CD4-positive, alpha-beta memory T cell (primary cell): Measurements from ENCODE around the gene ANKRD33B. TPM values are rescaled to one million over a fixed set of nuclear protein-coding genes. Genes with fewer than 3 reads are reported as not detected.
A peak's percentile ranks its signal among the peaks of the same experiment; 100 is the strongest.

ENCODE experiments used
- CTCF ChIA-PET: fragments of 350-600 bp; sonication (Branson Sonifier 250); formaldehyde crosslinking; loops from one replicate; lab custom pipeline; 2021; ENCODE audit warnings: inconsistent platforms; ENCODE audit not compliant: partially characterized antibody; lab: Charles Lee
- POLR2A ChIA-PET: fragments of 350-600 bp; sonication (Branson Sonifier 250); formaldehyde crosslinking; loops from one replicate; lab custom pipeline; 2021; ENCODE audit not compliant: partially characterized antibody; lab: Charles Lee
- DNase-seq, 5 donors: peaks; one replicate each; pipeline versions ENCODE4 v3.0.0 to v3.0.0-alpha.2; 2020 to 2022; ENCODE audit warnings: mixed read lengths in 1 of 5
- H3K27ac ChIP-seq: one replicate; pipeline ENCODE4 v1.7.0; 2013; ENCODE audit warnings: low read depth, low read length
- H3K27me3 ChIP-seq: 2 replicates; pipeline ENCODE4 v1.7.0; 2013; ENCODE audit warnings: mild to moderate bottlenecking, low read length, moderate library complexity; ENCODE audit not compliant: insufficient read depth
- H3K36me3 ChIP-seq: 2 replicates; pipeline ENCODE4 v1.7.0; 2013; ENCODE audit warnings: mild to moderate bottlenecking, low read length, moderate library complexity; ENCODE audit not compliant: insufficient read depth
- H3K4me1 ChIP-seq: 2 replicates; pipeline ENCODE4 v1.7.0; 2013; ENCODE audit warnings: mild to moderate bottlenecking, low read length, moderate library complexity; ENCODE audit not compliant: insufficient read depth
- H3K4me3 ChIP-seq, 2 donors: one replicate each; pipeline ENCODE4 v1.7.0; 2013; ENCODE audit warnings: low read length in 2 of 2, mild to moderate bottlenecking in 1 of 2
- H3K9me3 ChIP-seq, 2 donors: one replicate each; pipeline ENCODE4 v1.7.0; 2013; ENCODE audit warnings: low read length in 2 of 2, control low read depth in 1 of 2; ENCODE audit not compliant: control insufficient read depth in 1 of 2
- H3K27ac Mint-ChIP-seq, 7 donors: one replicate each; pipeline ENCODE4 v1.8.0; 2020 to 2021; ENCODE audit warnings: mixed read lengths in 7 of 7, mild to moderate bottlenecking in 6 of 7, inconsistent platforms in 3 of 7, moderate library complexity in 3 of 7
- H3K27me3 Mint-ChIP-seq, 2 donors: one replicate each; pipeline ENCODE4 v1.8.0; 2020 to 2021; ENCODE audit warnings: mixed read lengths in 2 of 2
- H3K36me3 Mint-ChIP-seq, 2 donors: one replicate each; pipeline ENCODE4 v1.8.0; 2020 to 2021; ENCODE audit warnings: mixed read lengths in 2 of 2, inconsistent platforms in 1 of 2, mild to moderate bottlenecking in 1 of 2
- H3K4me1 Mint-ChIP-seq, 4 donors: one replicate each; pipeline ENCODE4 v1.8.0; 2020 to 2021; ENCODE audit warnings: mixed read lengths in 4 of 4, mild to moderate bottlenecking in 1 of 4
- H3K4me3 Mint-ChIP-seq, 8 donors: one replicate each; pipeline ENCODE4 v1.8.0; 2020 to 2021; ENCODE audit warnings: mixed read lengths in 8 of 8, mild to moderate bottlenecking in 7 of 8, moderate library complexity in 6 of 8, inconsistent platforms in 3 of 8
- H3K9me3 Mint-ChIP-seq, 8 donors: one replicate each; pipeline ENCODE4 v1.8.0; 2020 to 2021; ENCODE audit warnings: mixed read lengths in 8 of 8, mild to moderate bottlenecking in 5 of 8, inconsistent platforms in 3 of 8, moderate library complexity in 1 of 8
- intact Hi-C: fragments of 100-400 bp; cut with micrococcal nuclease; formaldehyde crosslinking; loops from one replicate; pipeline ENCODE4 v1.15.1; 2023
- polyA plus RNA-seq, 2 donors: library from polyadenylated mRNA; unstranded; fragments of 300-500 nt; fragmentation: Illumina TruSeq; gene quantifications; one replicate each; pipeline ENCODE4 v1.2.3, GENCODE V29; 2021
- total RNA-seq, 2 experiments: library from RNA; stranded (reverse); gene quantifications; one replicate each; pipeline ENCODE4 v1.2.3, GENCODE V29; 2021

The ANKRD33B gene
- total and polyA plus RNA-seq, 4 experiments from 2014 or later: 0.05 to 2.3 (median 1.2) TPM

- H3K4me1 Mint-ChIP-seq: peaks cover 8 to 18% (median 14%) of the 10 kb centered on the region in 4 donors
- H3K27me3 Mint-ChIP-seq: peaks cover 12 to 24% of the 10 kb centered on the region in 2 donors
- no peak for DNase-seq
- ChIA-PET POLR2A (no interaction called here), CTCF (no interaction called here)
- H3K36me3 Mint-ChIP-seq: no peaks in the 10 kb centered on the region
- no peaks in the 10 kb centered on the region for H3K9me3 Mint-ChIP-seq
- Histone ChIP-seq H3K4me3 (no peak overlapping the region), H3K27me3 (no peaks in the 10 kb centered on the region), H3K36me3 (no peaks in the 10 kb centered on the region), H3K27ac (no peak overlapping the region), H3K4me1 (peaks cover 17% of the 10 kb centered on the region), H3K9me3 (no peaks in the 10 kb centered on the region)
- H3K27ac Mint-ChIP-seq: peak overlapping the region in 2 of 7 donors; percentile 49 to 87
- peak overlapping the region in 4 of 8 donors; percentile 36 to 85 (median 74) for H3K4me3 Mint-ChIP-seq
- intact Hi-C loops: no loop called here
Observed at GRCh38 chr5:10537624-10538023, 26.2 kb upstream of the ANKRD33B start.

GRCh38 chr5:10538103-10538788, 25.6 kb upstream of the ANKRD33B start:
- H3K27ac ChIP-seq: no peak overlapping the region
- Mint-ChIP-seq H3K27me3 (peaks cover 10 to 21% of the 10 kb centered on the region in 2 donors), H3K4me3 (peak overlapping the region in 1 of 8 donors; percentile 21), H3K36me3 (no peaks in the 10 kb centered on the region), H3K27ac (peak overlapping the region in 2 of 7 donors; percentile 9 to 13), H3K4me1 (peaks cover 6 to 13% (median 12%) of the 10 kb centered on the region in 4 donors), H3K9me3 (no peaks in the 10 kb centered on the region)
- no peak for DNase-seq
- peaks cover 17% of the 10 kb centered on the region for H3K4me1 ChIP-seq
- no peaks in the 10 kb centered on the region for H3K27me3 ChIP-seq
- H3K36me3 ChIP-seq: no peaks in the 10 kb centered on the region
- ChIA-PET POLR2A (no interaction called here), CTCF (no interaction called here)
- H3K9me3 ChIP-seq: no peaks in the 10 kb centered on the region
- no peak overlapping the region for H3K4me3 ChIP-seq
- intact Hi-C loops: no loop called here

GRCh38 chr5:10538789-10539686, 24.8 kb upstream of the ANKRD33B start:
- Mint-ChIP-seq H3K36me3 (no peaks in the 10 kb centered on the region), H3K27me3 (peaks cover 13 to 21% of the 10 kb centered on the region in 2 donors), H3K27ac (no peak overlapping the region), H3K4me1 (peaks cover 6 to 13% (median 12%) of the 10 kb centered on the region in 4 donors), H3K9me3 (no peaks in the 10 kb centered on the region), H3K4me3 (peak overlapping the region in 1 of 8 donors; percentile 21)
- ChIA-PET POLR2A (no interaction called here), CTCF (no interaction called here)
- H3K27me3 ChIP-seq: no peaks in the 10 kb centered on the region
- no peak overlapping the region for H3K4me3 ChIP-seq
- H3K4me1 ChIP-seq: peaks cover 17% of the 10 kb centered on the region
- H3K27ac ChIP-seq: no peak overlapping the region
- H3K36me3 ChIP-seq: no peaks in the 10 kb centered on the region
- DNase-seq: no peak
- intact Hi-C loops: no loop called here
- no peaks in the 10 kb centered on the region for H3K9me3 ChIP-seq

GRCh38 chr5:10539687-10539998, 24.2 kb upstream of the ANKRD33B start:
- ChIA-PET POLR2A (no interaction called here), CTCF (no interaction called here)
- H3K36me3 Mint-ChIP-seq: no peaks in the 10 kb centered on the region
- no peaks in the 10 kb centered on the region for H3K9me3 Mint-ChIP-seq
- no peaks in the 10 kb centered on the region for H3K9me3 ChIP-seq
- peaks cover 17% of the 10 kb centered on the region for H3K4me1 ChIP-seq
- no peak overlapping the region for H3K27ac Mint-ChIP-seq
- H3K4me3 Mint-ChIP-seq: no peak overlapping the region
- H3K27me3 ChIP-seq: no peaks in the 10 kb centered on the region
- no peak for DNase-seq
- H3K36me3 ChIP-seq: no peaks in the 10 kb centered on the region
- H3K4me3 ChIP-seq: no peak overlapping the region
- H3K27ac ChIP-seq: no peak overlapping the region
- intact Hi-C loops: no loop called here
- H3K27me3 Mint-ChIP-seq: peaks cover 11 to 17% of the 10 kb centered on the region in 2 donors
- peaks cover 6 to 13% (median 10%) of the 10 kb centered on the region in 4 donors for H3K4me1 Mint-ChIP-seq

GRCh38 chr5:10540036-10540544, 23.8 kb upstream of the ANKRD33B start:
- peaks cover 17% of the 10 kb centered on the region for H3K4me1 ChIP-seq
- H3K27ac ChIP-seq: no peak overlapping the region
- H3K4me3 ChIP-seq: no peak overlapping the region
- intact Hi-C loops: no loop called here
- no peaks in the 10 kb centered on the region for H3K36me3 Mint-ChIP-seq
- ChIA-PET POLR2A (no interaction called here), CTCF (no interaction called here)
- peaks cover 6 to 13% (median 10%) of the 10 kb centered on the region in 4 donors for H3K4me1 Mint-ChIP-seq
- no peaks in the 10 kb centered on the region for H3K36me3 ChIP-seq
- H3K27ac Mint-ChIP-seq: no peak overlapping the region
- H3K9me3 Mint-ChIP-seq: no peaks in the 10 kb centered on the region
- no peaks in the 10 kb centered on the region for H3K27me3 ChIP-seq
- no peak overlapping the region for H3K4me3 Mint-ChIP-seq
- peaks cover 11 to 17% of the 10 kb centered on the region in 2 donors for H3K27me3 Mint-ChIP-seq
- H3K9me3 ChIP-seq: no peaks in the 10 kb centered on the region
- no peak for DNase-seq

GRCh38 chr5:10540951-10541646, 22.8 kb upstream of the ANKRD33B start:
- no peak for DNase-seq
- Histone ChIP-seq H3K9me3 (no peaks in the 10 kb centered on the region), H3K27me3 (no peaks in the 10 kb centered on the region), H3K4me1 (peaks cover 17% of the 10 kb centered on the region), H3K27ac (no peak overlapping the region), H3K36me3 (no peaks in the 10 kb centered on the region), H3K4me3 (no peak overlapping the region)
- Mint-ChIP-seq H3K27me3 (peaks cover 11 to 17% of the 10 kb centered on the region in 2 donors), H3K9me3 (no peaks in the 10 kb centered on the region), H3K4me3 (no peak overlapping the region), H3K36me3 (no peaks in the 10 kb centered on the region), H3K27ac (no peak overlapping the region), H3K4me1 (peaks cover 6 to 13% (median 10%) of the 10 kb centered on the region in 4 donors)
- intact Hi-C loops: no loop called here
- ChIA-PET CTCF (no interaction called here), POLR2A (no interaction called here)
